ENCODE results near the gene MTCH2.

Gene MTCH2

GRCh38 chr11:47595967-47596366 is 46.4 kb downstream of the MTCH2 start:
- no peak overlapping the region for H3K9ac ChIP-seq (ENCODE audit: insufficient read length, low read depth)
- no peaks in the 10 kb centered on the region for H3K36me3 ChIP-seq (ENCODE audit: insufficient read depth, insufficient read length, low read length)
- no peak for TF ChIP-seq YY1 (IDR thresholded peaks at IDR 0.05; ENCODE audit: insufficient read depth, insufficient read length)
- peaks cover 14% of the 10 kb centered on the region for H3K4me1 ChIP-seq (ENCODE audit: insufficient read depth, insufficient read length)
- no peak overlapping the region for H3K4me3 ChIP-seq (ENCODE audit: insufficient read length, low read depth)
- no peak for DNase-seq (ENCODE audit: low read depth, low spot score)
- no peaks in the 10 kb centered on the region for H3K9me3 ChIP-seq (ENCODE audit: insufficient read depth, low read length)
- peaks cover 45% of the 10 kb centered on the region for H3K27me3 ChIP-seq (ENCODE audit: insufficient read depth, insufficient read length)

GRCh38 chr11:47595029-47595428 is 47.3 kb downstream of the MTCH2 start:
- Histone ChIP-seq H3K4me1 (ENCODE audit: insufficient read depth, insufficient read length) (peaks cover 13% of the 10 kb centered on the region), H3K4me3 (ENCODE audit: insufficient read length, low read depth) (no peak overlapping the region), H3K9me3 (ENCODE audit: insufficient read depth, low read length) (no peaks in the 10 kb centered on the region), H3K27me3 (ENCODE audit: insufficient read depth, insufficient read length) (peaks cover 45% of the 10 kb centered on the region), H3K36me3 (ENCODE audit: insufficient read depth, insufficient read length, low read length) (no peaks in the 10 kb centered on the region), H3K9ac (ENCODE audit: insufficient read length, low read depth) (no peak overlapping the region)
- no peak for DNase-seq (ENCODE audit: low read depth, low spot score)
- TF ChIP-seq SUZ12 (IDR thresholded peaks at IDR 0.05; ENCODE audit: extremely low read depth, insufficient read depth, insufficient read length) = no peak
- no peak for TF ChIP-seq YY1 (IDR thresholded peaks at IDR 0.05; ENCODE audit: insufficient read depth, insufficient read length)
- TF ChIP-seq ZNF274 (IDR thresholded peaks at IDR 0.05; ENCODE audit: low read depth, low read length) = no peak

DNA sequence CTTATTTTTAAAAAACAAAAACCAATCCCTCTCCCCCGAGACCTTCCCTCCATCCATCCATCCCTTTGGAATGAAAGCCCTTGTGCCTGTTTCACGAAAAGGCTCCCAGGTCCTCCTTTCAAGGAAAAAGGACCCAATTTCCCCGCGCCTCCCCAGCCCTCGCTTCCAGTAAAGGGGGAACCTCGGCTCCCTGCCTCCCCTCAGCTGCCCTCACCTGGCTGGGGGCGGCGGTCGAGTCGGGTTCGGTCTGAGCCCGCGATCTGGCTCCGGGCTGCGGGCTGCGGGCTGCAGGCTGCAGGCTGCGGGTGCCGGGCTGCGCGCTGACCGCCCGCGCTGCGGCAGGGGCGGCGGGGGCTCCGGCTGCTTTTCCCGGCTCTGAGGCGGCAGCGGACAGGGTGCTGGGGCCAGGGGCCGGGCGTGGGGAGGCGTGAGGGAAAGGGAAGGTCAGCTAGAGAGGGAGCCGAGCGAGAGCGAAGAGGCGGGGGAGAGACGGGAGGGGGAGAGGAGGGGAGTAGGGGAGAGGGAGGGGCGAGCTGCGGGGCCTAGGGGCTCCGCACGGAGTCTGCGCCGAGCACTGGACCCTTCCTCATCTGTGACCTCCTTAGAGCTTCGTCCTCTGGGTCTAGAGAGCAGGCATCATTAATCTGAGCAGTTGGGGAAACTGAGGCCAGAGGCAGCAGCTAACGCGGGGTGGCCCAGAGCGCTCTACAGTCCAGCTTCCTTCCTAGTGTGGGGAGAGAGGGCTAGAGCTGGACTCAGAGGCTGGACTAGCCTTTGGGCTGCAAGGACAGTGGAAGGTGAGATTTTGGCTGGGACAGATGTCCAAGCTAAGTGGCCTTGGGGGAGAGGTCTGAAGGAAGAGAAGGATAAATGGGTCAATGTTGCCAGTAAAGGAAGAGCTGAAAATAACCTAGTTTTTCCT is 48.2 kb downstream of the MTCH2 start, which contains the start of gene C1QTNF4:
C1QTNF4 (minus strand) TSS at position 478 of the 922 bp plus-strand sequence. CDS start 3,601 bp downstream, outside the sequence.
- TF ChIP-seq SUZ12 (IDR thresholded peaks at IDR 0.05; ENCODE audit: extremely low read depth, insufficient read depth, insufficient read length) = no peak
- no peak for TF ChIP-seq ZNF274 (IDR thresholded peaks at IDR 0.05; ENCODE audit: low read depth, low read length)
- no peak for TF ChIP-seq YY1 (IDR thresholded peaks at IDR 0.05; ENCODE audit: insufficient read depth, insufficient read length)
- no peak for DNase-seq (ENCODE audit: low read depth, low spot score)
- Histone ChIP-seq H3K36me3 (ENCODE audit: insufficient read depth, insufficient read length, low read length) (no peaks in the 10 kb centered on the region), H3K4me1 (ENCODE audit: insufficient read depth, insufficient read length) (peaks cover 11% of the 10 kb centered on the region), H3K9ac (ENCODE audit: insufficient read length, low read depth) (peak within 1 kb of the TSS; percentile 53), H3K4me3 (ENCODE audit: insufficient read length, low read depth) (peak within 1 kb of the TSS; percentile 42), H3K9me3 (ENCODE audit: insufficient read depth, low read length) (no peaks in the 10 kb centered on the region), H3K27me3 (ENCODE audit: insufficient read depth, insufficient read length) (peaks cover 45% of the 10 kb centered on the region)

GRCh38 chr11:47593492-47593933 is 48.8 kb downstream of the MTCH2 start:
- peak overlapping the region; percentile 53 for H3K9ac ChIP-seq (ENCODE audit: insufficient read length, low read depth)
- DNase-seq (ENCODE audit: low read depth, low spot score) = no peak
- H3K4me3 ChIP-seq (ENCODE audit: insufficient read length, low read depth) = peak overlapping the region; percentile 42
- no peaks in the 10 kb centered on the region for H3K36me3 ChIP-seq (ENCODE audit: insufficient read depth, insufficient read length, low read length)
- H3K9me3 ChIP-seq (ENCODE audit: insufficient read depth, low read length) = no peaks in the 10 kb centered on the region
- TF ChIP-seq SUZ12 (IDR thresholded peaks at IDR 0.05; ENCODE audit: extremely low read depth, insufficient read depth, insufficient read length) (no peak), YY1 (IDR thresholded peaks at IDR 0.05; ENCODE audit: insufficient read depth, insufficient read length) (no peak), ZNF274 (IDR thresholded peaks at IDR 0.05; ENCODE audit: low read depth, low read length) (no peak)
- peaks cover 45% of the 10 kb centered on the region for H3K27me3 ChIP-seq (ENCODE audit: insufficient read depth, insufficient read length)
- H3K4me1 ChIP-seq (ENCODE audit: insufficient read depth, insufficient read length) = peaks cover 12% of the 10 kb centered on the region

DNA sequence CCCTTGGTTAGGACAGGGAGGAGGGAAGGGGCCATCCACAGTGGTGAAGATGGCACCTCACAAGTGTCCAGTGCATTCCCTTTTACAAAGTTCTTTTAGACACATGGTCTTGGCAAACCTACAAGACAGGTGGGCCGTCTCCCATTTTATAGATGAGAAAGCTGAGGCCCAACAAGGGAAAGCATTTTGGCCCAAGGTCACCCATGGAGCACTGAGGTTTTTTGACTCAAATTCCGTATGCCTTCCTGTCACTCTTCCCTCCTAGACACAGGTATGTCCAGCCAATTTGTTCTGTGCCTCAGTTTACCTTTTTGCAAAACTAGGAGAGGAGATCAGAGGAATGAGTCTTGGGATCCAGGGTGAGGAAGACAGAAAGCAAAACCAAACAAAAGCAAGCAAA is 49.4 kb downstream of the MTCH2 start:
- Histone ChIP-seq H3K4me3 (ENCODE audit: insufficient read length, low read depth) (no peak overlapping the region), H3K36me3 (ENCODE audit: insufficient read depth, insufficient read length, low read length) (no peaks in the 10 kb centered on the region), H3K27me3 (ENCODE audit: insufficient read depth, insufficient read length) (peaks cover 45% of the 10 kb centered on the region), H3K4me1 (ENCODE audit: insufficient read depth, insufficient read length) (peaks cover 14% of the 10 kb centered on the region), H3K9me3 (ENCODE audit: insufficient read depth, low read length) (no peaks in the 10 kb centered on the region), H3K9ac (ENCODE audit: insufficient read length, low read depth) (no peak overlapping the region)
- no peak for DNase-seq (ENCODE audit: low read depth, low spot score)
- TF ChIP-seq ZNF274 (IDR thresholded peaks at IDR 0.05; ENCODE audit: low read depth, low read length) (no peak), YY1 (IDR thresholded peaks at IDR 0.05; ENCODE audit: insufficient read depth, insufficient read length) (no peak), SUZ12 (IDR thresholded peaks at IDR 0.05; ENCODE audit: extremely low read depth, insufficient read depth, insufficient read length) (no peak)

DNA sequence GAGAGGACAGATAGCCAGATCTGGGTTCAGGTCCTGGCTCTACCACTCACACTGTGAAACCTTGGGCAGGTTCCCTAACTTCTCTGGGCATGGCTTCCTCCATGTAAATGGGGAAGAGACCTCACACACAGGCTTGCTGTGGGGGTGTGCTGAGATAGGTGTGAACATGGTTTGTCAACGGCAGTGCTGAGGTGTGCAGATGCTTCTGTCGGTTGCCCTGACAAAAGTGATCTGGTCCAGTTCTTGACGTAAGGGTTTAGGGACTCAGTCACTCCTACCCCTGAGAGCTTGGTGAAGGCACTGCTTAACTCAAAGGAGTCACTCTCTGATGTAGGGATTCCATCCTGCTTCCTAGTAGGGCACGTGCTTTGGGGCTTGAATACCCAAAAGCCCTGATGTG is 50.1 kb downstream of the MTCH2 start:
- DNase-seq (ENCODE audit: low read depth, low spot score) = no peak
- Histone ChIP-seq H3K27me3 (ENCODE audit: insufficient read depth, insufficient read length) (peaks cover 45% of the 10 kb centered on the region), H3K9ac (ENCODE audit: insufficient read length, low read depth) (no peak overlapping the region), H3K36me3 (ENCODE audit: insufficient read depth, insufficient read length, low read length) (no peaks in the 10 kb centered on the region), H3K9me3 (ENCODE audit: insufficient read depth, low read length) (no peaks in the 10 kb centered on the region), H3K4me1 (ENCODE audit: insufficient read depth, insufficient read length) (peaks cover 16% of the 10 kb centered on the region), H3K4me3 (ENCODE audit: insufficient read length, low read depth) (no peak overlapping the region)
- no peak for TF ChIP-seq ZNF274 (IDR thresholded peaks at IDR 0.05; ENCODE audit: low read depth, low read length)
- no peak for TF ChIP-seq YY1 (IDR thresholded peaks at IDR 0.05; ENCODE audit: insufficient read depth, insufficient read length)
- TF ChIP-seq SUZ12 (IDR thresholded peaks at IDR 0.05; ENCODE audit: extremely low read depth, insufficient read depth, insufficient read length) = no peak

DNA sequence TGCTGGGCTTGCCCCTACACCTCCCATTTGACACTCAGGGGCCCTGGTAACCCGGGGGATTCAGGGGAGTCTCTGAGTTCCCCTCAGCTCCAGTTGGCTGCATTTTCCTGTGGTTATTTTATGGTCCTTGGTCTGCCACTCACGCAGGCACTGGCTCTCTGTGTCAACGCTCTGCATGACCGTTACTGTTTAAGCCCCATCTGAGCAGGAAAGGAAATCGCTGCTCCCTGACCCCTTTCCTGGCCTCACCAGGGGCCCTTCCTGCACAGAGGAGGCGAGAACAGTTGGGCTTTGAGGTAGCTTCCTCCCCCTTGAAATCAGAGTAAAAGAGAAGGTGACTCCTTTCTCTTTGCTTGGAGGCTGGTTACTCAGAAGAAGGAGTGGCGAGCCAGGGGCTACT is 50.6 kb downstream of the MTCH2 start:
- TF ChIP-seq YY1 (IDR thresholded peaks at IDR 0.05; ENCODE audit: insufficient read depth, insufficient read length) (no peak), ZNF274 (IDR thresholded peaks at IDR 0.05; ENCODE audit: low read depth, low read length) (no peak), SUZ12 (IDR thresholded peaks at IDR 0.05; ENCODE audit: extremely low read depth, insufficient read depth, insufficient read length) (no peak)
- H3K27me3 ChIP-seq (ENCODE audit: insufficient read depth, insufficient read length) = peaks cover 45% of the 10 kb centered on the region
- H3K4me3 ChIP-seq (ENCODE audit: insufficient read length, low read depth) = no peak overlapping the region
- no peaks in the 10 kb centered on the region for H3K9me3 ChIP-seq (ENCODE audit: insufficient read depth, low read length)
- peak overlapping the region; percentile 11 for H3K9ac ChIP-seq (ENCODE audit: insufficient read length, low read depth)
- no peak for DNase-seq (ENCODE audit: low read depth, low spot score)
- peaks cover under 1% of the 10 kb centered on the region for H3K36me3 ChIP-seq (ENCODE audit: insufficient read depth, insufficient read length, low read length)
- H3K4me1 ChIP-seq (ENCODE audit: insufficient read depth, insufficient read length) = peaks cover 16% of the 10 kb centered on the region

Data from NT2/D1 (cell line).